ENCODE measurements around the gene MYOM1.

- TF ChIP-seq EGR1 (IDR thresholded peaks at IDR 0.05) (no peak), TEAD4 (IDR thresholded peaks at IDR 0.05) (no peak), NFIC (IDR thresholded peaks at IDR 0.05) (no peak), TCF12 (IDR thresholded peaks at IDR 0.05; ENCODE audit: low read depth) (no peak), ZBTB7A (IDR thresholded peaks at IDR 0.05; ENCODE audit: low read depth) (no peak)
These were observed 112.0 kb downstream of the MYOM1 start for GRCh38 chr18:3107740-3108151.

All from Ishikawa (cell line).